OCI-LY7 (cell line): ENCODE measurements around the gene CDR2. TPM values are rescaled to one million over a fixed set of nuclear protein-coding genes. Genes with fewer than 3 reads are reported as not detected.

ENCODE experiments used
- BruUV-seq: library from RNA; stranded (reverse); fragments of 400-500 nt; replicated peaks from 2 replicates; lab custom pipeline; 2021; lab: Mats Ljungman, UMichigan
- CTCF ChIA-PET: fragments of 300-600 bp; sonication (Branson Sonifier 250); formaldehyde crosslinking; loops from one replicate; lab custom pipeline; 2022; ENCODE audit warnings: antibody characterized with exemption; ENCODE audit not compliant: unreplicated experiment; lab: Charles Lee
- POLR2A ChIA-PET: fragments of 300-600 bp; sonication (Branson Sonifier 250); formaldehyde crosslinking; loops from one replicate; lab custom pipeline; 2022; ENCODE audit warnings: antibody characterized with exemption; lab: Charles Lee
- DNase-seq: peaks from one replicate; pipeline ENCODE4 v3.0.0-alpha.2; 2015; ENCODE audit warnings: low spot score
- H2AFZ ChIP-seq: fragments of 200-600 bp; sonication (generic), shearing (Covaris generic); 2 replicates; pipeline ENCODE4 v1.6.1; 2014; ENCODE audit warnings: mild to moderate bottlenecking, antibody characterized with exemption, low read length, moderate library complexity
- H3K27ac ChIP-seq: fragments of 200-600 bp; sonication (generic); 2 replicates; pipeline ENCODE4 v1.5.1; 2014; ENCODE audit warnings: mixed run types, low read depth, mild to moderate bottlenecking, moderate library complexity, low read length, inconsistent platforms; ENCODE audit not compliant: poor library complexity, severe bottlenecking
- H3K36me3 ChIP-seq: fragments of 200-600 bp; sonication (generic); 2 replicates; pipeline ENCODE4 v1.6.1; 2014; ENCODE audit warnings: mild to moderate bottlenecking, antibody characterized with exemption, low read length, moderate library complexity, mixed read lengths; ENCODE audit not compliant: insufficient read depth
- H3K4me1 ChIP-seq: fragments of 200-600 bp; sonication (generic); 2 replicates; pipeline ENCODE4 v1.5.1; 2014; ENCODE audit warnings: mild to moderate bottlenecking, low read length; ENCODE audit not compliant: insufficient read depth, poor library complexity, severe bottlenecking
- H3K4me2 ChIP-seq: fragments of 200-600 bp; sonication (generic); 2 replicates; pipeline ENCODE4 v1.6.1; 2014; ENCODE audit warnings: mild to moderate bottlenecking, low read length
- H3K4me3 ChIP-seq: fragments of 200-600 bp; sonication (generic); 2 replicates; pipeline ENCODE4 v1.5.1; 2014; ENCODE audit warnings: mild to moderate bottlenecking, low read depth, low read length; ENCODE audit not compliant: poor library complexity, severe bottlenecking
- H3K79me2 ChIP-seq: fragments of 200-600 bp; sonication (generic); 2 replicates; pipeline ENCODE4 v1.6.1; 2016; ENCODE audit warnings: low read depth, mild to moderate bottlenecking, low read length, moderate library complexity, mixed read lengths; ENCODE audit not compliant: insufficient read depth
- H3K9me2 ChIP-seq: fragments of 200-600 bp; sonication (generic); 2 replicates; pipeline ENCODE4 v1.6.1; 2016; ENCODE audit warnings: mild to moderate bottlenecking, low read length, mixed read lengths; ENCODE audit not compliant: insufficient read depth
- H3K9me3 ChIP-seq: fragments of 200-600 bp; sonication (generic); 2 replicates; pipeline ENCODE4 v1.6.1; 2014; ENCODE audit warnings: mild to moderate bottlenecking, mixed run types, low read length, mixed read lengths
- H4K20me1 ChIP-seq: fragments of 200-600 bp; sonication (generic); 2 replicates; pipeline ENCODE4 v1.6.1; 2014; ENCODE audit warnings: mild to moderate bottlenecking, antibody characterized with exemption, low read length, moderate library complexity, mixed read lengths; ENCODE audit not compliant: insufficient read depth
- CTCF ChIP-seq: fragments of 200-600 bp; sonication (generic); conservative IDR thresholded peaks from 2 replicates; pipeline ENCODE4 v1.5.1; 2014; ENCODE audit warnings: mild to moderate bottlenecking, antibody characterized with exemption, low read length, moderate library complexity, mixed read lengths
- EZH2phosphoT487 ChIP-seq: fragments of 200-600 bp; sonication (generic); IDR thresholded peaks from 2 replicates; pipeline ENCODE4 v1.6.1; 2018; ENCODE audit warnings: low read depth, borderline replicate concordance, mild to moderate bottlenecking, mixed run types, antibody characterized with exemption, low read length, moderate library complexity, mixed read lengths
- intact Hi-C: fragments of 100-400 bp; cut with micrococcal nuclease; formaldehyde crosslinking; loops from one replicate; pipeline ENCODE4 v1.10.0; 2022; ENCODE audit not compliant: unreplicated experiment
- total RNA-seq, 2 experiments: library from RNA; depleted of rRNA in 1 of 2; stranded (reverse); fragments of >200 nt in 1 of 2; shearing (Covaris generic) in 1 of 2; gene quantifications; 2 replicates each; pipeline ENCODE4 v1.2.3, GENCODE V29; 2014 to 2022

The CDR2 gene
- total RNA-seq, 2 experiments from 2014 or later = 33.0 to 38.3 TPM

- TF ChIP-seq EZH2phosphoT487 = no peak
- TF ChIP-seq CTCF = no peak
- Histone ChIP-seq H3K79me2 (no peaks in the 10 kb centered on the region), H3K36me3 (peaks cover 93% of the 10 kb centered on the region), H4K20me1 (0 out of 2 replicates have a peak, but pooled peaks cover 3% of the 10 kb centered on the region), H3K4me2 (no peak overlapping the region), H3K9me2 (no peaks in the 10 kb centered on the region), H3K4me1 (no peaks in the 10 kb centered on the region), H3K4me3 (no peak overlapping the region), H3K9me3 (no peaks in the 10 kb centered on the region), H3K27ac (no peak overlapping the region), H2AFZ (no peak overlapping the region)
- ChIA-PET POLR2A (interaction anchor here (0.6 kb wide), 1 partner anchor 13 kb away, joined by 3 read pairs; no protein-coding TSS in a partner anchor), CTCF (no interaction called here)
- no peak for DNase-seq
- BruUV-seq = no TSS peak
- intact Hi-C loops = no loop called here
Observed at GRCh38 chr16:22316411-22316811, 58.0 kb downstream of the CDR2 start.

- no peak overlapping the region for H3K27ac ChIP-seq
- intact Hi-C loops = no loop called here
- no peaks in the 10 kb centered on the region for H3K79me2 ChIP-seq
- no peaks in the 10 kb centered on the region for H3K9me2 ChIP-seq
- no peaks in the 10 kb centered on the region for H3K4me1 ChIP-seq
- H4K20me1 ChIP-seq = 0 out of 2 replicates have a peak, but pooled peaks cover 3% of the 10 kb centered on the region
- no peak overlapping the region for H2AFZ ChIP-seq
- no peaks in the 10 kb centered on the region for H3K9me3 ChIP-seq
- CTCF ChIA-PET = no interaction called here
- POLR2A ChIA-PET = interaction anchor here (0.6 kb wide), 1 partner anchor 14 kb away, joined by 3 read pairs; no protein-coding TSS in a partner anchor
- H3K36me3 ChIP-seq = peaks cover 93% of the 10 kb centered on the region
- no TSS peak for BruUV-seq
- H3K4me2 ChIP-seq = no peak overlapping the region
- no peak for TF ChIP-seq EZH2phosphoT487
- DNase-seq = no peak
- no peak overlapping the region for H3K4me3 ChIP-seq
Observed at GRCh38 chr16:22315979-22316378, 58.4 kb downstream of the CDR2 start.

GRCh38 chr16:22314661-22315626 is 59.5 kb downstream of the CDR2 start:
- Histone ChIP-seq H3K4me1 (no peaks in the 10 kb centered on the region), H3K4me3 (no peak overlapping the region), H3K36me3 (peaks cover 92% of the 10 kb centered on the region), H3K27ac (no peak overlapping the region), H3K9me3 (no peaks in the 10 kb centered on the region), H3K79me2 (no peaks in the 10 kb centered on the region), H3K4me2 (no peak overlapping the region), H3K9me2 (no peaks in the 10 kb centered on the region), H2AFZ (no peak overlapping the region), H4K20me1 (no peaks in the 10 kb centered on the region)
- TF ChIP-seq EZH2phosphoT487 (no peak), CTCF (no peak)
- ChIA-PET CTCF (no interaction called here), POLR2A (no interaction called here)
- intact Hi-C loops = no loop called here
- BruUV-seq = no TSS peak
- no peak for DNase-seq
